ENCODE measurements around the gene PRCC.

The PRCC gene

GRCh38 chr1:156815307-156815826, 48.0 kb downstream of the PRCC start:
- DNase-seq = no peak

- DNase-seq = no peak
These were observed 48.7 kb downstream of the PRCC start for GRCh38 chr1:156815961-156816422.

GRCh38 chr1:156816561-156817328, 49.4 kb downstream of the PRCC start, which contains the start of gene SH2D2A:
SH2D2A (minus strand) TSS chr1:156816848; CDS start chr1:156816708, 140 bp downstream.
- peak; percentile 94 for DNase-seq

- no peak for DNase-seq
These were observed 54.5 kb downstream of the PRCC start for GRCh38 chr1:156821801-156822200.

GRCh38 chr1:156822680-156823079, 55.3 kb downstream of the PRCC start:
- no peak for DNase-seq

- no peak for DNase-seq
These were observed 56.0 kb downstream of the PRCC start for GRCh38 chr1:156823210-156823790.

GRCh38 chr1:156826630-156827029, 59.3 kb downstream of the PRCC start:
- no peak for DNase-seq

GRCh38 chr1:156828400-156829124, 61.2 kb downstream of the PRCC start:
- no peak for DNase-seq

GRCh38 chr1:156832434-156832833, 65.1 kb downstream of the PRCC start:
- DNase-seq = no peak

GRCh38 chr1:156833603-156834002, 66.3 kb downstream of the PRCC start:
- DNase-seq = no peak

- no peak for DNase-seq
These were observed 67.0 kb downstream of the PRCC start for GRCh38 chr1:156834322-156834721.

- DNase-seq = peak; percentile 17
These were observed 68.8 kb downstream of the PRCC start for GRCh38 chr1:156836041-156836654.

GRCh38 chr1:156836892-156837291, 69.6 kb downstream of the PRCC start:
- no peak for DNase-seq

GRCh38 chr1:156838972-156839371, 71.6 kb downstream of the PRCC start:
- DNase-seq = peak; percentile 34

- no peak for DNase-seq
These were observed 72.2 kb downstream of the PRCC start for GRCh38 chr1:156839426-156840109.

- DNase-seq = no peak
These were observed 73.0 kb downstream of the PRCC start for GRCh38 chr1:156840186-156840897.

GRCh38 chr1:156840898-156841279, 73.6 kb downstream of the PRCC start:
- DNase-seq = no peak

GRCh38 chr1:156841295-156841855, 74.0 kb downstream of the PRCC start:
- DNase-seq = no peak

- DNase-seq = no peak
These were observed 75.4 kb downstream of the PRCC start for GRCh38 chr1:156842618-156843300.

GRCh38 chr1:156844102-156844501, 76.8 kb downstream of the PRCC start:
- no peak for DNase-seq

GRCh38 chr1:156844638-156845037, 77.3 kb downstream of the PRCC start:
- no peak for DNase-seq

Measured in effector CD4-positive, alpha-beta T cell (primary cell).